Measurements from ENCODE around the gene NFIA.

GRCh38 chr1:61395146-61395800 lies 312.9 kb downstream of the NFIA start:
- TF ChIP-seq CTCF (IDR thresholded peaks at IDR 0.05) (no peak), POLR2A (IDR thresholded peaks at IDR 0.05) (no peak)

Measured in esophagus squamous epithelium (tissue), 4 donors.